Duodenal mucosa (tissue), 2 donors: Measurements from ENCODE around the gene PEX11A.
A peak's percentile ranks its signal among the peaks of the same experiment; 100 is the strongest.

Source experiments
- H3K27ac ChIP-seq: one replicate; pipeline ENCODE4 v1.7.0; 2013; ENCODE audit warnings: low read depth, low read length
- H3K27me3 ChIP-seq, 2 donors: one replicate each; pipeline ENCODE4 v1.7.0; 2013; ENCODE audit warnings: low read length in 2 of 2, control low read depth in 1 of 2; ENCODE audit not compliant: insufficient read depth in 2 of 2, control insufficient read depth in 1 of 2
- H3K36me3 ChIP-seq, 2 donors: one replicate each; pipeline ENCODE4 v1.7.0; 2013; ENCODE audit warnings: low read length in 2 of 2, control low read depth in 1 of 2; ENCODE audit not compliant: insufficient read depth in 2 of 2, control insufficient read depth in 1 of 2
- H3K4me1 ChIP-seq, 2 donors: one replicate each; pipeline ENCODE4 v1.7.0; 2013; ENCODE audit warnings: low read length in 2 of 2, control low read depth in 1 of 2; ENCODE audit not compliant: insufficient read depth in 2 of 2, control insufficient read depth in 1 of 2
- H3K4me3 ChIP-seq, 2 donors: one replicate each; pipeline ENCODE4 v1.7.0; 2013; ENCODE audit warnings: low read length in 2 of 2, low read depth in 1 of 2
- H3K9ac ChIP-seq, 2 donors: one replicate each; pipeline ENCODE4 v1.7.0; 2013; ENCODE audit warnings: low read length in 2 of 2, low read depth in 1 of 2
- H3K9me3 ChIP-seq, 2 donors: one replicate each; pipeline ENCODE4 v1.7.0; 2013; ENCODE audit warnings: low read length in 2 of 2, control low read depth in 1 of 2; ENCODE audit not compliant: control insufficient read depth in 1 of 2

PEX11A gene

GRCh38 chr15:89647191-89647851 is 43.2 kb downstream of the PEX11A start:
- peak overlapping the region in 1 of 2 donors; percentile 25 for H3K9ac ChIP-seq
- H3K9me3 ChIP-seq, result no peaks in the 10 kb centered on the region
- H3K4me3 ChIP-seq, result peak overlapping the region; percentile 41 to 48
- no peaks in the 10 kb centered on the region for H3K36me3 ChIP-seq
- H3K27ac ChIP-seq, result no peak overlapping the region
- H3K4me1 ChIP-seq, result peaks cover 3 to 5% of the 10 kb centered on the region in 2 donors
- no peaks in the 10 kb centered on the region for H3K27me3 ChIP-seq

- Histone ChIP-seq H3K9ac (no peak overlapping the region), H3K4me1 (peaks cover 3 to 5% of the 10 kb centered on the region in 2 donors), H3K36me3 (no peaks in the 10 kb centered on the region), H3K9me3 (no peaks in the 10 kb centered on the region), H3K27me3 (no peaks in the 10 kb centered on the region), H3K4me3 (no peak overlapping the region), H3K27ac (no peak overlapping the region)
These were observed 44.0 kb downstream of the PEX11A start for GRCh38 chr15:89646416-89647141.

- Histone ChIP-seq H3K27me3 (no peaks in the 10 kb centered on the region), H3K9ac (no peak overlapping the region), H3K36me3 (no peaks in the 10 kb centered on the region), H3K9me3 (no peaks in the 10 kb centered on the region), H3K4me1 (peaks cover 3 to 5% of the 10 kb centered on the region in 2 donors), H3K4me3 (no peak overlapping the region), H3K27ac (no peak overlapping the region)
These were observed 44.9 kb downstream of the PEX11A start for GRCh38 chr15:89645680-89646079.

DNA sequence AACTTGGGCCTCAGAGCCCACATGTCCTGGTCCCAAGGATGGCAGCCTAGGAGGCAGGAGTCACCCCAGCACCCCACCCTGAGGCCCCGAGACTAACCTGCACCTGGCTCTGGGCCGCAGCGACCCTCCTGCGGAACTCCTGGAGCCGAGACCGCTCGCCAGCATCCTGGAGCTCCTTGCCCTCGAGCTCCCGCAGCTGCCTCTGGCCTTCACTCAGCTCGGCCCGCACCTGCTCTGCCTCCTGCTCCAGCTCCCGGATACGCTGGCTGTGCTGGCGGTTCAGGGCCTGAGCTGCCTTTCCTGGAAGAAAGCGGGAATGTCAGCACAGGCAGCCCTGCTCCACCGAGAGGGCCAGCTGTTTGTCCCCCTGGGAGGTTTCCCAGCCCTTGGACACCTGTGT is 48.4 kb downstream of the PEX11A start:
- Histone ChIP-seq H3K27ac (no peak overlapping the region), H3K27me3 (no peaks in the 10 kb centered on the region), H3K9me3 (no peaks in the 10 kb centered on the region), H3K4me1 (peaks cover under 1% of the 10 kb centered on the region in 2 donors), H3K9ac (no peak overlapping the region), H3K36me3 (no peaks in the 10 kb centered on the region), H3K4me3 (no peak overlapping the region)

GRCh38 chr15:89641053-89641452 is 49.5 kb downstream of the PEX11A start:
- H3K27ac ChIP-seq, result no peak overlapping the region
- no peaks in the 10 kb centered on the region for H3K4me1 ChIP-seq
- H3K36me3 ChIP-seq, result no peaks in the 10 kb centered on the region
- H3K9me3 ChIP-seq, result no peaks in the 10 kb centered on the region
- no peaks in the 10 kb centered on the region for H3K27me3 ChIP-seq
- no peak overlapping the region for H3K4me3 ChIP-seq
- no peak overlapping the region for H3K9ac ChIP-seq

GRCh38 chr15:89640245-89640644 is 50.3 kb downstream of the PEX11A start:
- no peaks in the 10 kb centered on the region for H3K4me1 ChIP-seq
- no peaks in the 10 kb centered on the region for H3K9me3 ChIP-seq
- H3K27me3 ChIP-seq, result no peaks in the 10 kb centered on the region
- no peak overlapping the region for H3K9ac ChIP-seq
- H3K4me3 ChIP-seq, result no peak overlapping the region
- H3K36me3 ChIP-seq, result no peaks in the 10 kb centered on the region
- H3K27ac ChIP-seq, result no peak overlapping the region

GRCh38 chr15:89633585-89633984 is 57.0 kb downstream of the PEX11A start:
- Histone ChIP-seq H3K9ac (no peak overlapping the region), H3K27ac (no peak overlapping the region), H3K9me3 (no peaks in the 10 kb centered on the region), H3K4me1 (no peaks in the 10 kb centered on the region), H3K36me3 (peaks cover 5 to 20% of the 10 kb centered on the region in 2 donors), H3K27me3 (no peaks in the 10 kb centered on the region), H3K4me3 (no peak overlapping the region)

DNA sequence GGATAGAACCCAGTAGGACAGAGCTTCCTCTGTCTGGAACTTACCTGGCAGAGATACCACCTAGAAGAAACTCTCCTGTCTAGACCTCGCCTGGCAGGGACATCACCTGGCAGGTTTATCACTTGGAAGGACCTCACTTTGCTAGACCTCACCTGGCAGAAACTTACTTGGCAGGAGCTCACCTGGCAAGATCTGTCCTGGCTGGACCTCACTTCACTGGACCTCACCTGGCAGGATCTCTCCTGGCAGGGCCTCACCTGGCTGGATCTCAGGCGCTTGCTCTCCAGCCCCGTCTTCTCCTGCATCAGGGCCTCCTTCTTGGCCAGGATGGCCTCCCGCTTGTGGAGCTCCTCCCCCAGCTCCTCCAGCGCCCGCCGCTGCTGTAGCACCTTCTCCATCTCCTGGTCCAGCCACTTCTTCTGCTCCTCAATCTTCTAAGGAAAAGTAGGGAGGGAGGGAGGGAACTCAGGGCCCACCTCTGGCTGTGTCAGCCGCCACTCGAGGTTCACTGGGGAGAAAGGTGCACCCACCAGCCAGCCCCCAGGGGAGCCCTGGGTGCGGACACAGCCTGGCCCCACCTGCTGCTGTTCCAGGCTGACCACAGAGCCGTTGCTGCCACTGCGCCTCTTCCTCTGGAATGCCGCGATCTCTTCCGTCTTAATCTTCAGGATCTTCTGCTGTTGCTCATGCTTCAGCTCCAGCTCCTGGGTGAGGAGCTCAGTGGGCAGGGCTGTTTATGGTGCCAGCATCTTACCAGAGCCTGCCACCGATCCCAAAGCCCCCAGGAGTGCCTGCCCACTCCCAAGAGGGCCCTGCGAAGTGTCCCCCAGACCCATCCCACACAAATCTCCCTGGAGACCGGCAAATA is 57.8 kb downstream of the PEX11A start:
- H3K27me3 ChIP-seq, result no peaks in the 10 kb centered on the region
- H3K4me3 ChIP-seq, result no peak overlapping the region
- H3K9ac ChIP-seq, result no peak overlapping the region
- no peak overlapping the region for H3K27ac ChIP-seq
- H3K4me1 ChIP-seq, result no peaks in the 10 kb centered on the region
- H3K9me3 ChIP-seq, result no peaks in the 10 kb centered on the region
- peaks cover 5 to 26% of the 10 kb centered on the region in 2 donors for H3K36me3 ChIP-seq

GRCh38 chr15:89631902-89632264 is 58.7 kb downstream of the PEX11A start:
- no peaks in the 10 kb centered on the region for H3K4me1 ChIP-seq
- H3K9ac ChIP-seq, result no peak overlapping the region
- no peak overlapping the region for H3K27ac ChIP-seq
- H3K4me3 ChIP-seq, result no peak overlapping the region
- H3K9me3 ChIP-seq, result no peaks in the 10 kb centered on the region
- peaks cover 5 to 34% of the 10 kb centered on the region in 2 donors for H3K36me3 ChIP-seq
- H3K27me3 ChIP-seq, result no peaks in the 10 kb centered on the region
